IPS-NIHi11 (cell line): ENCODE results near the gene MAN1C1.

ENCODE experiments used
- DNase-seq: peaks from one replicate; pipeline ENCODE4 v3.0.0; 2012; ENCODE audit warnings: mixed read lengths, low spot score

MAN1C1 gene

DNA sequence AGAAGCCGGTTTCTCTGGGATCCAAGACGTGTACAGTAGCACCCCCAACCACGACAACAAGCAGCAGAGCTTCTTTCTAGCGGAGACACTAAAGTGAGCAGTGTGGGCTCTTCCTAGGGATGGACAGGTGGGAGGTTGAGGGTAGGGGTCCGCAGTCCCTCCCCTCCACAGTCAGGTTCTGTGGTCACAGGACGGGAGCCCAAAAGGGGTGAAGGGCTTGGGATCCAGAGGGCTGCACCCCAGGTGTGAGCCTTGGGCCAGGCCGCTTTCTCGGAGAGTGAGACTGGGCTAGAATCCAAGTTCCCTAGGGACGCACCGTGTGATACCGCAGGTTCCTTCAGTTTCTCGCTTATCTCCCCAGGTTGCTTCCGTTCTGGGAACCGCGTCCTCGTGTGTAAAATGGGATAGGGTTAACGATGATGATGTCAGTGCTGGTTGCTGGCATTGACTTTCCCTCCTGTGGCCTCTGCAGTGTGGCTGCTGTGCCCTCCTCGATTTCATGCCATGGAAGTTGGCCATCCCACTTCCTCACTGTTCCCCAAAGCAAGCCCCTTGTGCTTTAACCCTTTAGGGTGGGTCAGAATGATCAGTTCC lies 166.1 kb downstream of the MAN1C1 start:
- no peak for DNase-seq

- DNase-seq = no peak
Measured at GRCh38 chr1:25784575-25785051, 168.0 kb downstream of the MAN1C1 start.

DNA sequence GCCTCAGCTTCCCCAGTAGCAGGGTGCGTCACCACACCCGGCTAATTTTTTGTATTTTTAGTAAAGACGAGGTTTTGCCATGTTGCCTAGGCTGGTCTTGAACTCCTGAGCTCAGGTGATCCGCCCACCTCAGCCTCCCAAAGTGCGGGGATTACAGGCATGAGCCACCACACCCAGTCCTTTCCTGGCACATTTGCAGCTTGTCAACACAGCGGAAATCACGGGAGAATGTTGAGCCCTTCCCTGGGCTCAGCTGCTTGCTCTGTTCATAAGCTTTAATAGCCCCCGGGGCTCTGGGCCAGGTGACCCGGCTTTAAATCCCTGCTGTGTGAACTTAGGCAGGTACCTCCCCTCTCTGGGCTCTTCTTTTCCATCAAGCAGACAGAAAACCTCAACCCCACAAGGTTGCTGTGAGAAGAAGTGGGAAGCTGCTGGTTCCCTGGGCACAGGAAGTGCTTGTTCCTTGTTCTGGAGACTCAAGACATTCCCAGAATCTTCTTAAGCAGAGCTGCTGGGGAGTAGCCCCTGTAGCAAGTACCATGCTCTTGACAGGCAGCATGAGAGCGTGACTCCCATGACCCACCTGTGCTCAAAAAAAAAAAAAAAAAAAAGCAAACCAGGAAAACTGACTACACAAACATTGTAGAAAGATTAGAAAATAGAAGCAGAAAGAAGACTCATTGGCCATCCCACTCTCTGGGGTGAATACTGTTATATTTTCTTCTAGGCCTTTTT lies 168.9 kb downstream of the MAN1C1 start:
- DNase-seq = no peak

DNA sequence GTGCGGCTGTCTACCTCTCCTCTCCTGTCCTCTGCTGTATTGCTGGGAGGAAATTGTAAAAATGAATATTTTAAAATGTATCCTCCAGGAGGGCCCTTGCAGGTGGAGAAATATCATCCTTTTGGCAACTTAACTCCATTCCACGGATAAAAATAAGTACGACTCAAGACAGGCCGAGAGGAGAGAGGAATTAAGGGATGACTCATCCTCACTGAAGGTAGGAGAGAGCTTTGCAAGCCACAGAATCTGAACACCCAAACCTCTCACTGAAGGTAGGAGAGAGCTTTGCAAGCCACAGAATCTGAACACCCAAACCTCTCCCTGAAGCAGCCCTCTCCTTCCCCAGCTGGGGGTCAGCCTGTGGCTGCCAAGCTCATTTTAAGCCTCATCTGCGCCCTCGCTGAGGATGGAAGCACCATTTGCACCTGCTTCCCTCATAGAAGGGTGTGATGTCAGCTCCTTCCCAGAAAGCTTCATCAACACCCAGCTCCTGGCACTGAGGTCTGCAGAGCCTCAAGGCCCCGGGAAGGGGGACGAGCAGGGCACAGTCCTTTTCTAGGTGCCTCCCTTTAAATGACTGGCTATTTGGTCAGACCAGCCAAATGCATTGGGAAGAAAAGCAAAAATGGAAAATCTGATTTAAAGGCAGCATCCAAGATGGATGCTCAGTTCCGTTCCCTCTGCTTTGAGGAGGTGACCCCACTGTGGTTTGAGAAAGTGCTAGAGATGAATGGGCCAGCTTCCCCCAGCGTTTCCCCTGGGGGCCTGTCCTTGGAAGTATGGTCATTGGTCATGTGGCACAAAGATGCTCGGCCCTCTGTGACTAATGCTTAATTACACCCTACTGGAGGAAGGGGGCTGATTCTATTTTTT lies 170.5 kb downstream of the MAN1C1 start:
- DNase-seq = no peak

- no peak for DNase-seq
Measured at GRCh38 chr1:25787760-25788166, 171.2 kb downstream of the MAN1C1 start.

DNA sequence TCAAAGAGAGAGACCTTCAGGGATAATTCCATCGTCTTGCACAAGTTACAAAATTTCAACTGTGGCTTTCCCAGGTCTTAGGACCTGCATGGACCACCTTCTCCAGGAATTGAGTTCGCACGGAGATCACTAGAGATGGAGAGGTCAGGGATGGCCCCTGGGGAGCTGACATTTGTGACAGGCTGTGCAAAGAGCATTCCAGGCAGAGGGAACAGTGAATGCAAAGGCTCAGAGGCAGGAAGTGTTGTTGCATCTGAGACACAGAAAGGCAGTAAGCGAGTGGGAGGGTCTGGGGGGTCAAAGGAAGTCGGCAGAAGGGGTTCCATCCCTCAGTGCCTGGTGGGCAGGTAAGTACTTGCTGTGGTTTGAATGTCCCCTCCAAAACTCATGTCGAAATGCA lies 173.9 kb downstream of the MAN1C1 start:
- DNase-seq = no peak

GRCh38 chr1:25792115-25792514 lies 175.5 kb downstream of the MAN1C1 start:
- DNase-seq = no peak

DNA sequence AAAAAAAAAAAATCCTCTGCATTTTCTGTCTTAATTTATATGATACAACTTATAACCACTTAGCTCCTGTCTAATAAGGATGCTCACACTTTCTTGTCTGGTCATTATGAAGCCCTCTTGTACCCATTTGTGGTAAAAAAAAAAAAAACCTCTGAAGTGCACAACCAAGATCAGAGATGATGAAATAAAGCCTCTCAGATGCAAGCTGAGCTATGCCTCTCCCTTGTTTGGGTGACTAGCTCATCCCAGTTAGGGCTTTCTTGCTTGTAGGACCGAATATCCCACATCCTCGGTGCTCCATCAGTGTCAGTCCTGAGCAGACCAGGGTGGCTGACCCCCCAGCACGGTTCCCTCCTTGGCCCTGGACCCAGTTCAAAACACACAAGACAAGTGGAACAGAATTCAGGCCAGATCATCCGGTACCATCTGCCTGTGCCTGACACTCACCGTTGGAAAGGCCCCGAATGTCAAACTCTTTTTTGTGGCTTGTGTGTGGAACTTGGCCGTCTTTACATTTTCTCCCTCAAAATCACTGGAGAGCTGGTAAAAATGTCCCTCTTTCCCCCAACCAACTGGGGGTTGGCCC lies 177.1 kb downstream of the MAN1C1 start:
- no peak for DNase-seq

- DNase-seq = no peak
Measured at GRCh38 chr1:25794325-25794724, 177.7 kb downstream of the MAN1C1 start.

DNA sequence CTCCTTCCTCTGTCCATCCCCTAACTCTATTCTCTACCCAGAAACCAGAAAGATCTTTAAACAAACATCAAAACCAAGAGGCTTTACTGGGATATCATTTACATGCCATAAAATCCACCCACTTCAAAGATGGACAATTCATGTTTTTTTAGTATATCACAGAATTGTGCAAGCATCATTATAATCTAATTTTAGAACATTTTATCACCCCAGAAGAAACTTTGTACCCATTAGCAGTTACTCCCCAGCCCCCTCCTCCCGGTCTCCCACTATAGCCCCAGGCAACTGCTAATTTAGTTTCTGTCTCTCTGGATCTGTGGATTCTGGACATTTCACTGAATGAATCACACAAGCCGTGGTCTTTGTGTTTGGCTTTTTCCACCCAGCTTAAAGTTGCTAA lies 178.6 kb downstream of the MAN1C1 start:
- no peak for DNase-seq

- DNase-seq = no peak
Measured at GRCh38 chr1:25795946-25796810, 179.6 kb downstream of the MAN1C1 start.

GRCh38 chr1:25796811-25797458 lies 180.3 kb downstream of the MAN1C1 start:
- DNase-seq = peak; percentile 80

- DNase-seq = peak; percentile 81
Measured at GRCh38 chr1:25797939-25798338, 181.3 kb downstream of the MAN1C1 start.

GRCh38 chr1:25798666-25799351 lies 182.2 kb downstream of the MAN1C1 start:
- DNase-seq = no peak

GRCh38 chr1:25799352-25799934 lies 182.9 kb downstream of the MAN1C1 start:
- DNase-seq = no peak

DNA sequence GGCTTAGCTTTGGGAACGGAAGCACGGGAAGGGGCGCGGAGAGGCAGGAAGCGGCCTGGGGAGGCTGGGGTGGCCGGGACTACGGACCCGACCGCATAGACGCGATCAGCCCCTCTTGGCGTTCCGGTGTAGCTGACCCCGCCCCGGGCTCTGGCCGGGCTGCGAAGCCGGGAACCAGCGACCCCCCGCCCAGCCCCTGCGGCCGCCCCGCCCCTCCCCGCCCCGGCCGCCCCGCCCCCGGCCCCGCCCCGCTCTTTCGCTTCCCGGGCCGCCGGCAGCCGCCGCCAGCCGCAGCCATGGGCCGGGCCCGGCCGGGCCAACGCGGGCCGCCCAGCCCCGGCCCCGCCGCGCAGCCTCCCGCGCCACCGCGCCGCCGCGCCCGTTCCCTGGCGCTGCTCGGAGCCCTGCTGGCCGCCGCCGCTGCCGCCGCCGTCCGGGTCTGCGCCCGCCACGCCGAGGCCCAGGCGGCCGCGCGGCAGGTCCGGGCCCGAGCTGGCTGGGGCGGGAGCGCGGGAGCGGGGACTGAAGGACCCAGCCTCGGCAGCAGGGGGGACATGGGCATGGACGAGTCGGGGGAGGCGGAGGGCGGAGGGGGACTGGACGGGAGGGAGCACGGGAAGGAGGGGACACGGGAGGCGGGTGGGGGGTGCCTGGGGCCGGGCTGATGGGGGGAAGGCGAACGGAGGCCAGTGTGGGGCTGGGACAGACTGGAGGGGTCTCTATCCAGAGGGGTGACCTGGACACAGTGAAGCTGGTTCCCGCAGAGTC lies 183.5 kb downstream of the MAN1C1 start, which contains the start of gene SELENON:
Gene SELENON (plus strand): TSS at position 259 of the 768 bp plus-strand sequence. CDS start 38 bp downstream, at position 297.
- peak; percentile 94 for DNase-seq

- peak; percentile 44 for DNase-seq
Measured at GRCh38 chr1:25800703-25801377, 184.2 kb downstream of the MAN1C1 start.

GRCh38 chr1:25802915-25803314 lies 186.3 kb downstream of the MAN1C1 start:
- no peak for DNase-seq
